HepG2 (cell line): ENCODE data around the gene OPALIN. TPM values are rescaled to one million over a fixed set of nuclear protein-coding genes. Genes with fewer than 3 reads are reported as not detected.

Experiments
- ATAC-seq: fragments of 200-7000 bp; cut with Tn5 transposase; 3 replicates; pipeline ENCODE4 v1.9.1; 2020; ENCODE audit warnings: mild to moderate bottlenecking, moderate library complexity
- BruUV-seq: library from RNA; stranded (reverse); fragments of 400-500 nt; replicated peaks from 2 replicates; lab custom pipeline; 2021; lab: Mats Ljungman, UMichigan
- CTCF ChIA-PET: fragments of 300-600 bp; formaldehyde crosslinking; extraction: SDS; loops from one replicate; lab custom pipeline; 2021; ENCODE audit warnings: low total read pairs, inconsistent platforms, low intra/inter-chr PET ratio; lab: Yijun Ruan, JAX
- POLR2A ChIA-PET: fragments of 350-600 bp; sonication (Branson Sonifier 250); formaldehyde crosslinking; loops from one replicate; lab custom pipeline; 2020; ENCODE audit warnings: antibody characterized with exemption, inconsistent platforms; lab: Yijun Ruan, JAX
- DNase-seq: peaks from one replicate; pipeline ENCODE4 v3.0.0-alpha.2; 2015; ENCODE audit warnings: low spot score
- FAIRE-seq: peaks from 3 replicates; lab custom pipeline; 2011; peaks lifted over from hg19 to GRCh38; lab: Jason Lieb, UNC
- H2AFZ ChIP-seq: one replicate; pipeline ENCODE4 v1.6.1; 2011; ENCODE audit warnings: low read length, inconsistent platforms
- H3K27ac ChIP-seq: fragments of 300-600 bp; 3 replicates; pipeline ENCODE4 v1.8.0; 2011; ENCODE audit warnings: mixed run types, mild to moderate bottlenecking, mixed read lengths, low read length, inconsistent platforms; ENCODE audit not compliant: insufficient read depth; ENCODE audit errors: extremely low read length
- H3K27me3 ChIP-seq, 2 experiments: fragments of 200-600 bp in 1 of 2; 2 replicates in 1 of 2; 3 replicates in 1 of 2; pipeline versions ENCODE4 v1.6.0 to v1.8.0; 2011; ENCODE audit warnings: low read length in 2 of 2, mild to moderate bottlenecking in 2 of 2, moderate library complexity in 2 of 2, inconsistent platforms in 1 of 2; ENCODE audit not compliant: insufficient read depth in 2 of 2, control insufficient read depth in 1 of 2
- H3K36me3 ChIP-seq, 2 experiments: fragments of 200-600 bp in 1 of 2; replicated peaks in 1 of 2; 2 replicates in 1 of 2; 3 replicates in 1 of 2; pipeline versions ENCODE4 v1.5.1 to v1.8.0; 2011; ENCODE audit warnings: low read length in 2 of 2, inconsistent platforms in 1 of 2; ENCODE audit not compliant: insufficient read depth in 2 of 2, control insufficient read depth in 1 of 2
- H3K4me1 ChIP-seq: 2 replicates; pipeline ENCODE4 v1.5.1; 2012; ENCODE audit warnings: low read length, inconsistent platforms; ENCODE audit not compliant: insufficient read depth
- H3K4me2 ChIP-seq: 2 replicates; pipeline ENCODE4 v1.6.0; 2011; ENCODE audit warnings: low read depth, low read length, inconsistent platforms
- H3K4me3 ChIP-seq, 3 experiments: fragments of 200-600 bp in 1 of 3; sonication (generic), shearing (Covaris generic) in 1 of 3; replicated peaks in 1 of 3; 2 replicates each; pipeline ENCODE4 v1.5.1; 2011 to 2016; ENCODE audit warnings: low read length in 3 of 3, inconsistent platforms in 2 of 3, low read depth in 2 of 3, mild to moderate bottlenecking in 2 of 3, control low read depth in 1 of 3, mixed read lengths in 1 of 3; ENCODE audit not compliant: insufficient read depth in 1 of 3
- H3K79me2 ChIP-seq: one replicate; pipeline ENCODE4 v1.6.1; 2011; ENCODE audit warnings: low read length, inconsistent platforms; ENCODE audit not compliant: insufficient read depth
- H3K9ac ChIP-seq: 2 replicates; pipeline ENCODE4 v1.6.0; 2011; ENCODE audit warnings: mild to moderate bottlenecking, low read depth, low read length, inconsistent platforms; ENCODE audit not compliant: insufficient read depth
- H3K9me3 ChIP-seq: 2 replicates; pipeline ENCODE4 v1.5.1; 2012; ENCODE audit warnings: mild to moderate bottlenecking, low read length
- H4K20me1 ChIP-seq: 2 replicates; pipeline ENCODE4 v1.6.0; 2011; ENCODE audit warnings: inconsistent platforms, mild to moderate bottlenecking, low read length, moderate library complexity; ENCODE audit not compliant: insufficient read depth
- CREB1 ChIP-seq, 2 experiments: fragments of 450-650 bp in 1 of 2; IDR thresholded peaks; 2 replicates each; pipeline ENCODE4 v1.6.1; 2016 to 2017; ENCODE audit warnings: control low read depth in 1 of 2, mild to moderate bottlenecking in 1 of 2, missing compliant biosample characterization in 1 of 2, missing genetic modification characterization in 1 of 2
- DRAP1 ChIP-seq: IDR thresholded peaks from 2 replicates; pipeline ENCODE4 v1.6.1; 2016; ENCODE audit warnings: missing genetic modification reagents, missing compliant biosample characterization
- GATA4 ChIP-seq: sonication (generic); IDR thresholded peaks from 2 replicates; pipeline ENCODE4 v1.6.1; 2016; ENCODE audit warnings: antibody characterized with exemption, low read depth, borderline replicate concordance
- MTF1 ChIP-seq: sonication (generic); formaldehyde crosslinking; IDR thresholded peaks from 2 replicates; pipeline ENCODE4 v1.5.0; 2020; ENCODE audit warnings: missing genetic modification reagents
- NR2F2 ChIP-seq: IDR thresholded peaks from 2 replicates; pipeline ENCODE4 v1.6.1; 2012; ENCODE audit warnings: low read depth, inconsistent platforms, borderline replicate concordance
- PITX1 ChIP-seq: sonication (generic); formaldehyde crosslinking; IDR thresholded peaks from 2 replicates; pipeline ENCODE4 v1.5.1; 2020; ENCODE audit warnings: mild to moderate bottlenecking, missing genetic modification reagents
- RBM22 ChIP-seq: fragments of 200-400 bp; formaldehyde crosslinking; optimal IDR thresholded peaks from 2 replicates; pipeline ENCODE3; 2017; ENCODE audit warnings: mild to moderate bottlenecking, low read length, moderate library complexity
- SNAI1 ChIP-seq: sonication (generic); formaldehyde crosslinking; IDR thresholded peaks from 2 replicates; pipeline ENCODE4 v1.5.0; 2020; ENCODE audit warnings: mild to moderate bottlenecking, missing genetic modification reagents, borderline replicate concordance
- ZFP36L1 ChIP-seq: sonication (generic); formaldehyde crosslinking; IDR thresholded peaks from 2 replicates; pipeline ENCODE4 v1.8.0; 2022; ENCODE audit warnings: mild to moderate bottlenecking, missing genetic modification reagents, moderate library complexity
- ZNF850 ChIP-seq: sonication (generic); formaldehyde crosslinking; conservative IDR thresholded peaks from 2 replicates; pipeline ENCODE4 v1.9.0; 2021; ENCODE audit warnings: mild to moderate bottlenecking, missing genetic modification reagents
- WGBS: methylation state at CpG from one replicate; pipeline ENCODE4 v1.1.6; 2017; ENCODE audit warnings: low lambda C conversion rate; 5-methylcytosine and 5-hydroxymethylcytosine counted together
- in situ Hi-C: cut with HindIII; loops from 2 replicates; pipeline ENCODE4 v1.10.0; 2017; ENCODE audit warnings: low pct_unique_long_range_greater_than_20kb; ENCODE audit not compliant: extremely low pct_ligation_motif_present
- intact Hi-C: fragments of 100-400 bp; cut with micrococcal nuclease; formaldehyde crosslinking; loops from one replicate; pipeline ENCODE4 v1.10.0; 2022; ENCODE audit not compliant: unreplicated experiment
- polyA plus RNA-seq, 8 experiments: library from polyadenylated mRNA; depleted of rRNA in 3 of 8; stranded (reverse) in 7 of 8; unstranded in 1 of 8; fragments of >200 nt; fragmentation: Illumina TruSeq in 4 of 8; extraction: Trizol in 4 of 8; gene quantifications; 2 replicates each; pipeline versions ENCODE4 v1.2.1 to v1.2.3, GENCODE V29; 2011 to 2016; ENCODE audit warnings: low read depth in 4 of 8, missing spikeins in 1 of 8, mixed read lengths in 1 of 8; ENCODE audit not compliant: insufficient read depth in 1 of 8
- total RNA-seq, 5 experiments: library from RNA; depleted of rRNA; stranded (reverse); fragments of >200 nt; fragmentation: Illumina TruSeq; extraction: Trizol; gene quantifications; 2 replicates each; pipeline ENCODE4 v1.2.3, GENCODE V29; 2016; ENCODE audit warnings: low read depth in 1 of 5
- TF ChIP-seq, protein P1 (sequence below): sonication (generic); formaldehyde crosslinking; IDR thresholded peaks from 2 replicates; pipeline ENCODE4 v1.4.0; 2020; ENCODE audit warnings: missing genetic modification reagents

The OPALIN gene
- total and polyA plus RNA-seq, 2 of the 13 experiments (the other 11 are each of a cell fraction or from before 2014, with no cell fraction given), result not detected

DNA sequence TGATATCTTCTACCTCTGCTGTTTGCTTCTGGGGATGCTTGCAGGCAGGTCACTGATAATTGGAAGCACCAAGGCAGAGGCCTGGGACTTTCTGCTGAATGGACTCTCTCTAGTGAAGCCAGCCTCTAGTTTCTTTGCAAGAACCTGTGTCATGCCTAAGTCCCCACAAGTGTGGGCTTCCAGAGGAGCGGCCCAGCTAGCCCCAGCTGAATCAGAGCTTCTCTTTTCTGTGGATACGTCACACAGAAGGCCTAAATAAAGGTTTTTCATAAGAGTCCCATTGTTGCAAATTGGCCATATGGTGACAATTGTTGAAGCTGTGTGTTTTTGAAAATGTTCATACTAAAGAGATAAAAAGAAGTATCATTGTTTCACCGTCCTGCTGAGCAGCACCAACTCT, 6.8 kb upstream of the OPALIN start:
- ChIA-PET CTCF (no interaction called here), POLR2A (no interaction called here)
- H3K4me2 ChIP-seq, result no peak overlapping the region
- no peak for DNase-seq
- no peak for FAIRE-seq
- BruUV-seq, result no TSS peak
- H4K20me1 ChIP-seq, result no peaks in the 10 kb centered on the region
- ATAC-seq, result no peak
- H2AFZ ChIP-seq, result no peak overlapping the region
- no peaks in the 10 kb centered on the region for H3K36me3 ChIP-seq
- intact Hi-C loops, result no loop called here
- in situ Hi-C loops, result no loop called here
- TF ChIP-seq RBM22 (no peak), NR2F2 (no peak), SNAI1 (no peak), ZFP36L1 (no peak), ZNF850 (CRISPR knock-in tag) (no peak), MTF1 (CRISPR knock-in tag) (no peak), PITX1 (CRISPR knock-in tag) (no peak), GATA4 (no peak), DRAP1 (CRISPR knock-in tag) (no peak), CREB1 (IDR thresholded peaks at IDR 0.05) (no peak), CREB1 (CRISPR knock-in tag; IDR thresholded peaks at IDR 0.05) (no peak)
- TF ChIP-seq, protein P1, sequence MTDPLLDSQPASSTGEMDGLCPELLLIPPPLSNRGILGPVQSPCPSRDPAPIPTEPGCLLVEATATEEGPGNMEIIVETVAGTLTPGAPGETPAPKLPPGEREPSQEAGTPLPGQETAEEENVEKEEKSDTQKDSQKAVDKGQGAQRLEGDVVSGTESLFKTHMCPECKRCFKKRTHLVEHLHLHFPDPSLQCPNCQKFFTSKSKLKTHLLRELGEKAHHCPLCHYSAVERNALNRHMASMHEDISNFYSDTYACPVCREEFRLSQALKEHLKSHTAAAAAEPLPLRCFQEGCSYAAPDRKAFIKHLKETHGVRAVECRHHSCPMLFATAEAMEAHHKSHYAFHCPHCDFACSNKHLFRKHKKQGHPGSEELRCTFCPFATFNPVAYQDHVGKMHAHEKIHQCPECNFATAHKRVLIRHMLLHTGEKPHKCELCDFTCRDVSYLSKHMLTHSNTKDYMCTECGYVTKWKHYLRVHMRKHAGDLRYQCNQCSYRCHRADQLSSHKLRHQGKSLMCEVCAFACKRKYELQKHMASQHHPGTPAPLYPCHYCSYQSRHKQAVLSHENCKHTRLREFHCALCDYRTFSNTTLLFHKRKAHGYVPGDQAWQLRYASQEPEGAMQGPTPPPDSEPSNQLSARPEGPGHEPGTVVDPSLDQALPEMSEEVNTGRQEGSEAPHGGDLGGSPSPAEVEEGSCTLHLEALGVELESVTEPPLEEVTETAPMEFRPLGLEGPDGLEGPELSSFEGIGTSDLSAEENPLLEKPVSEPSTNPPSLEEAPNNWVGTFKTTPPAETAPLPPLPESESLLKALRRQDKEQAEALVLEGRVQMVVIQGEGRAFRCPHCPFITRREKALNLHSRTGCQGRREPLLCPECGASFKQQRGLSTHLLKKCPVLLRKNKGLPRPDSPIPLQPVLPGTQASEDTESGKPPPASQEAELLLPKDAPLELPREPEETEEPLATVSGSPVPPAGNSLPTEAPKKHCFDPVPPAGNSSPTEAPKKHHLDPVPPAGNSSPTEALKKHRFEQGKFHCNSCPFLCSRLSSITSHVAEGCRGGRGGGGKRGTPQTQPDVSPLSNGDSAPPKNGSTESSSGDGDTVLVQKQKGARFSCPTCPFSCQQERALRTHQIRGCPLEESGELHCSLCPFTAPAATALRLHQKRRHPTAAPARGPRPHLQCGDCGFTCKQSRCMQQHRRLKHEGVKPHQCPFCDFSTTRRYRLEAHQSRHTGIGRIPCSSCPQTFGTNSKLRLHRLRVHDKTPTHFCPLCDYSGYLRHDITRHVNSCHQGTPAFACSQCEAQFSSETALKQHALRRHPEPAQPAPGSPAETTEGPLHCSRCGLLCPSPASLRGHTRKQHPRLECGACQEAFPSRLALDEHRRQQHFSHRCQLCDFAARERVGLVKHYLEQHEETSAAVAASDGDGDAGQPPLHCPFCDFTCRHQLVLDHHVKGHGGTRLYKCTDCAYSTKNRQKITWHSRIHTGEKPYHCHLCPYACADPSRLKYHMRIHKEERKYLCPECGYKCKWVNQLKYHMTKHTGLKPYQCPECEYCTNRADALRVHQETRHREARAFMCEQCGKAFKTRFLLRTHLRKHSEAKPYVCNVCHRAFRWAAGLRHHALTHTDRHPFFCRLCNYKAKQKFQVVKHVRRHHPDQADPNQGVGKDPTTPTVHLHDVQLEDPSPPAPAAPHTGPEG, result no peak
- no peak overlapping the region for H3K9ac ChIP-seq
- no peaks in the 10 kb centered on the region for H3K4me1 ChIP-seq
- H3K27ac ChIP-seq, result no peak overlapping the region
- H3K79me2 ChIP-seq, result no peaks in the 10 kb centered on the region
- WGBS, result 0% methylated on average over 1 of the region's 3 CpGs
- H3K9me3 ChIP-seq, result no peaks in the 10 kb centered on the region
- H3K4me3 ChIP-seq, result no peak overlapping the region
- H3K27me3 ChIP-seq, result peaks cover 0 to 17% of the 10 kb centered on the region in 2 experiments; a peak in 2 of 5 replicates
